ENCODE results near the gene FOXO3B.
"Not testable (repeated sequence)": the region's sequence is repeated elsewhere in the genome, so short reads cannot be mapped to it uniquely, and the experiment has no call there.

The FOXO3B gene

DNA sequence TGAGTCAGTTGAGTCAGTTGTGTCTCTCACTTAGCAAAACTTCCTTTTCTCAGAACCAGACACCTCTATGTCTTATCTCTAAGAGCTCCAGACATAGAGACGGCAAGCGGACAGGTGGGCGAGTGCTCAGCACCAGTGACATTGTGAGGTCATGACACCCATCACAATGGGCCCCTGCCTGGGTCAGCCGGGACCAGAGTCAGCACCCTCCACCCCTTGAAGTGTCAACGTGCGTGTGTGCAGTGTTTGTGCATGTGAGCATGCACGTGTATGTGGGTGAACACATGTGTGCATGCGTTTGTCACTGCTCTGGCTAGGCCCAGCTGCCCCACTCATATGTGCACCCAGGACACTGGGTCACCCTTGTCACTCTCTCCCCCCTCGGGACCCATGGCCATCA is 37.8 kb downstream of the FOXO3B start, which contains the start of gene TBC1D28:
Gene TBC1D28, minus strand, starts transcription at position 101 of the 400 bp plus-strand sequence. CDS start 3,039 bp downstream, outside the sequence.
- not testable (repeated sequence) for DNase-seq

DNA sequence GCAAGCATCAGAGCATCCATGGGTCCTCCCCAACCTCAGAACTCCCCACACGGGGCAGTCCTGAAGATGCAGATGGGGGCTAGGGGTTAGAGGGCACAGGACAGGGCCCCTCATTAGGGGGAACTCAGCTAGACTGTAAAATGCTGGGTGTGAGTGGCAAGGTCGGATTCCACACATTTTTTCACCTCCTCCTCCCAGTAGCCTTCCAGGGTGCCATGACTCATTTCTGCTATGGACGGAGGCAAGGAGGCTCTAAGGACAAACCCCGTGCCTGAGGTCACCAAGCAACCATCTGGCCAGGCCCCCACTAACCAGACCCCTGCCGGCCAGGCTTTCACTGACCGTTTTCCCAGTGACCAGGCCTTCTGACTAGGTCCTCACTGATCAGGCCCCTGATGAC is 39.0 kb downstream of the FOXO3B start:
- DNase-seq, result not testable (repeated sequence)

DNA sequence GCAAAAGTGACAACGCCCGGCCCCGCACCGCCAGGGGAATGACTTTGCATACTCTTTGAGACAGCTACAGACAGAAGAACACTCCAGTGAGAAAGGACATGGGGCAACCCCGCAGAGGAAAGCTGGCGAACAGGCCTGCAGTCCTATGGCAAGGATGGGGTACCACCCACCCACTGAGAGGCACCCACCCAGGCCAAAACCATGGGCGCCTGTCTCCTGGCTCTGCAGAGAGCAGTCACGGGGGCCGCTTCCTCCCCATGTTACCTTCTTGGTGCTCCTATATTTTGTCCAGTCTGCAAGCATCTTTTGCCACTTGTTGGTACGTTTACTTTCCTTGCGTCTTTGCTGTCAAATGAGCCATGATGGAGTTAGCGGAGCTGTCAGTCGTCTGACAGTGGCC is 43.8 kb downstream of the FOXO3B start:
- not testable (repeated sequence) for DNase-seq

DNA sequence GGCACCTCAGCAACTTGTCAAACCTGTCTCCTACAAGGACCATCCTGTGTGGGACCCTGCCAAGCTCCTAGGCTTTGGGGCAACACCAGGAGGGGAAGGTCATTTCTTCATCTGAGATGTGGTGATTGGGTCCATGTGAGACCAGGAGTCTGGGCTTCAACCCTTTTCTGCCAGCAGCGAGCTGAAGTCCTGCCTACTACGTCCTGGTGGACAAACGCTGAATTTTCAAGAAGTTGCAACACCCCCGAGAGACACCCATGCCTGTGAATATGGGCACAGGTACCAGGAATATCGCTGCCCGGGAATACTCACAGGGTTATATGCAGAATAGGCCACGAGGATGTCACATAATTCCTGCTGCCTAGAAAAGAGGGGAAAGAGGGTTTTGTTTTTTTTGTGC is 45.9 kb downstream of the FOXO3B start:
- not testable (repeated sequence) for DNase-seq

DNA sequence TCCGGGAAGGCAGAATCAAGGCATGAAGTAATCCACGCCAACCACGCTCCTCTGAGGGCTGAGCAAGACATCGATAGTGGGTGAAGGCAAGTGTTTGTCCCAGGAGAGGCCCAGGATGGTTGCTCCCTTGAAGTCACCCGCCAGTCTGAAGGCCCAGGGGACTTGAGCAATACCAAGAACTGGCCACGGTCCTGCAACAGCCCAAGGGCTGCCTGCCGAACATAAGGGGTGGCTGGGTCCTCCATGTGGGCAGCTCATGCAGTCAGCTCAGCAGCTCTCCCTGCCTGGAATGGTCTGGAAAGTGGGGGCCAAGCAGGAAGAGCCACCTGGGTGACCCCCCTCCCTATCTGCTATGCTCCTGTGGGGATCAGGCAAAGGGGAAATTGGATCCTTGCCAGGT is 46.3 kb downstream of the FOXO3B start:
- DNase-seq, result not testable (repeated sequence)

DNA sequence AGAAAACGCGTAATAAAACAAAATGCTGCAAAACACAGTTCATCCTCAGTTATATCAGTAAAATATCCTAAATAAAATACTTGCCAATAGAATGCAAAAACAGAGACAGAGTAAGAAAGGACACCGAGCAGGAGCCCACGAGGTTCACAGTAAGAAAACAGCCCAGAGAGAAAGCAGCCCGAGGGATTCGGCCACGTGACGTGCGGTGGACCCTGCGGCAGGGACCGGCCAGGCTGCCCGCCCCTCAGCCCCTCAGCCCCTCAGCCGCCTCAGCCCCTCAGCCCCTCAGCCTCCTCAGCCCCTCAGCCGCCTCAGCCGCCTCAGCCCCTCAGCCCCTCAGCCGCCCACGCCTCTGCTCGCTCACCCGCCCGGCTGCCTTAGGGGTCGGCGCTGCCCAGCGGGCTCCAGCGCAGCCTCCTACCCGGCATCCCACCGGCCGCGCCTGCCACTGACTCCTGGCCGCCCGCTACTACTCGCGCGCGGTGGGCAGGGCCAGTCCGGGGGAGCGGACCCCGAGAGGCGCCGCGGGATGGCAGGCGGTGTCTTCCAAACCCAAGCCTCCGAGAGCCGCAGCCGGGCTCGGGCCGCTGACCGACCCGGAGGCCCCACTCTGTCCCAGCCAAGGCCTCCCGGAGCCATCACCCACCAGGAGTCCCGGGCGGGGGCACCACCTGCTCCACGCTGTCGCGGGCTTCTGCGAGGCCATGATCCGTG is 47.4 kb downstream of the FOXO3B start:
- DNase-seq, result not testable (repeated sequence)
